ENCODE results near the gene ASXL1. TPM values are rescaled to one million over a fixed set of nuclear protein-coding genes. Genes with fewer than 3 reads are reported as not detected.

The ASXL1 gene
- total and polyA plus RNA-seq, 9 of the 15 experiments (the other 6 are each of a cell fraction or from before 2014, with no cell fraction given): 6.5 to 65.3 (median 32.3) TPM

GRCh38 chr20:32429343-32429742, 71.2 kb downstream of the ASXL1 start (continued):
- TF ChIP-seq, protein P1, sequence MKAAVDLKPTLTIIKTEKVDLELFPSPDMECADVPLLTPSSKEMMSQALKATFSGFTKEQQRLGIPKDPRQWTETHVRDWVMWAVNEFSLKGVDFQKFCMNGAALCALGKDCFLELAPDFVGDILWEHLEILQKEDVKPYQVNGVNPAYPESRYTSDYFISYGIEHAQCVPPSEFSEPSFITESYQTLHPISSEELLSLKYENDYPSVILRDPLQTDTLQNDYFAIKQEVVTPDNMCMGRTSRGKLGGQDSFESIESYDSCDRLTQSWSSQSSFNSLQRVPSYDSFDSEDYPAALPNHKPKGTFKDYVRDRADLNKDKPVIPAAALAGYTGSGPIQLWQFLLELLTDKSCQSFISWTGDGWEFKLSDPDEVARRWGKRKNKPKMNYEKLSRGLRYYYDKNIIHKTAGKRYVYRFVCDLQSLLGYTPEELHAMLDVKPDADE (conservative IDR thresholded peaks at IDR 0.05; ENCODE audit: control insufficient read depth, low read depth, low read length): no peak
- TF ChIP-seq, protein P2, sequence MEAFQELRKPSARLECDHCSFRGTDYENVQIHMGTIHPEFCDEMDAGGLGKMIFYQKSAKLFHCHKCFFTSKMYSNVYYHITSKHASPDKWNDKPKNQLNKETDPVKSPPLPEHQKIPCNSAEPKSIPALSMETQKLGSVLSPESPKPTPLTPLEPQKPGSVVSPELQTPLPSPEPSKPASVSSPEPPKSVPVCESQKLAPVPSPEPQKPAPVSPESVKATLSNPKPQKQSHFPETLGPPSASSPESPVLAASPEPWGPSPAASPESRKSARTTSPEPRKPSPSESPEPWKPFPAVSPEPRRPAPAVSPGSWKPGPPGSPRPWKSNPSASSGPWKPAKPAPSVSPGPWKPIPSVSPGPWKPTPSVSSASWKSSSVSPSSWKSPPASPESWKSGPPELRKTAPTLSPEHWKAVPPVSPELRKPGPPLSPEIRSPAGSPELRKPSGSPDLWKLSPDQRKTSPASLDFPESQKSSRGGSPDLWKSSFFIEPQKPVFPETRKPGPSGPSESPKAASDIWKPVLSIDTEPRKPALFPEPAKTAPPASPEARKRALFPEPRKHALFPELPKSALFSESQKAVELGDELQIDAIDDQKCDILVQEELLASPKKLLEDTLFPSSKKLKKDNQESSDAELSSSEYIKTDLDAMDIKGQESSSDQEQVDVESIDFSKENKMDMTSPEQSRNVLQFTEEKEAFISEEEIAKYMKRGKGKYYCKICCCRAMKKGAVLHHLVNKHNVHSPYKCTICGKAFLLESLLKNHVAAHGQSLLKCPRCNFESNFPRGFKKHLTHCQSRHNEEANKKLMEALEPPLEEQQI (IDR thresholded peaks at IDR 0.05): no peak

- H3K36me3 ChIP-seq (ENCODE audit: control insufficient read depth, insufficient read depth, low read length): peaks cover 78% of the 10 kb centered on the region
- no peak overlapping the region for H3K4me2 ChIP-seq (ENCODE audit: insufficient read depth, low read length)
- H3K27ac ChIP-seq (ENCODE audit: extremely low read depth, low read depth, low read length): no peak overlapping the region
- ChIA-PET POLR2A (interaction anchor here (0.6 kb wide), 1 partner anchor 21 kb away, joined by 3 read pairs; no protein-coding TSS in a partner anchor), CTCF (ENCODE audit: low intra/inter-chr PET ratio) (no interaction called here)
- H3K4me3 ChIP-seq: no peak overlapping the region
- DNase-seq (ENCODE audit: extremely low read depth in 1 of 4, low spot score in 3 of 4) (no peak), FAIRE-seq (no peak), ATAC-seq (no peak)
- H3K4me1 ChIP-seq (replicated peaks in 1 of 2; ENCODE audit: control insufficient read depth in 2 of 2, insufficient read depth in 2 of 2, low read length in 2 of 2): no peaks in the 10 kb centered on the region
- H3K9me3 ChIP-seq (replicated peaks; ENCODE audit: control insufficient read depth, insufficient read depth, low read depth, low read length): no peaks in the 10 kb centered on the region
- H3K79me2 ChIP-seq (ENCODE audit: control insufficient read depth, insufficient read depth, low read length): peaks cover 10% of the 10 kb centered on the region; the same call in 1 of the 3 replicates
- peaks cover 1% of the 10 kb centered on the region; the same call in 1 of the 2 replicates for H4K20me1 ChIP-seq (replicated peaks; ENCODE audit: control insufficient read depth, insufficient read depth, low read length)
- TF ChIP-seq RBM22 (IDR thresholded peaks at IDR 0.05; ENCODE audit: low read depth, low read length, poor library complexity, severe bottlenecking) (peak; percentile 51), SP1 (CRISPR knock-in tag; IDR thresholded peaks at IDR 0.05) (no peak)
- in situ Hi-C loops (cut with MboI): no loop called here
- 98% methylated on average over 16 of the region's 16 CpGs for WGBS (ENCODE audit: insufficient coverage, low coverage, missing lambda C conversion rate)
- BruUV-seq (replicated peaks): no TSS peak
- H3K9me1 ChIP-seq (ENCODE audit: control insufficient read depth, insufficient read depth, low read length): no peaks in the 10 kb centered on the region
- no peaks in the 10 kb centered on the region for H3K27me3 ChIP-seq (ENCODE audit: control insufficient read depth in 2 of 2, insufficient read depth in 2 of 2, low read length in 2 of 2)
- intact Hi-C loops (cut with micrococcal nuclease): no loop called here
- H3K9ac ChIP-seq (ENCODE audit: insufficient read depth in 1 of 2, low read depth in 2 of 2, low read length in 2 of 2): no peak overlapping the region
- H2AFZ ChIP-seq (ENCODE audit: low read depth, low read length): no peak overlapping the region
These were observed 71.7 kb downstream of the ASXL1 start for GRCh38 chr20:32429745-32430360.
